ENCODE data around the gene EEFSEC. TPM values are rescaled to one million over a fixed set of nuclear protein-coding genes. Genes with fewer than 3 reads are reported as not detected.

EEFSEC gene
- total and polyA plus RNA-seq, 2 of the 8 experiments (the other 6 are each of a cell fraction or from before 2014, with no cell fraction given), result 13.1 to 19.8 TPM

GRCh38 chr3:128182656-128183055, 29.4 kb downstream of the EEFSEC start:
- Histone ChIP-seq H3K9me3 (ENCODE audit: insufficient read depth in 2 of 2, low read depth in 1 of 2, low read length in 1 of 2) (no peaks in the 10 kb centered on the region), H3K14ac (ENCODE audit: insufficient read length) (no peak overlapping the region), H3K9ac (replicated peaks in 1 of 4; ENCODE audit: extremely low read depth in 1 of 4, low read depth in 3 of 4, low read length in 3 of 4) (no peak overlapping the region), H3K4me3 (ENCODE audit: extremely low read depth in 1 of 4, insufficient read depth in 2 of 4, low read depth in 3 of 4, low read length in 4 of 4) (no peak overlapping the region), H3K23ac (ENCODE audit: insufficient read length) (no peak overlapping the region), H3K56ac (replicated peaks; ENCODE audit: insufficient read length, low read depth, low read length) (no peak overlapping the region), H2BK5ac (ENCODE audit: low read depth, low read length) (no peak overlapping the region), H3K27ac (ENCODE audit: low read depth, low read length) (no peak overlapping the region), H3K4me1 (replicated peaks in 1 of 4; ENCODE audit: control insufficient read depth in 3 of 4, insufficient read depth in 4 of 4, low read length in 3 of 4) (peaks cover 2 to 14% (median 5%) of the 10 kb centered on the region in 4 experiments; a peak in 5 of 7 replicates), H2AK5ac (ENCODE audit: low read depth, low read length) (no peak overlapping the region), H4K91ac (replicated peaks; ENCODE audit: insufficient read length, low read length) (no peak overlapping the region), H2BK20ac (ENCODE audit: low read length) (no peak overlapping the region), H2BK15ac (ENCODE audit: low read length) (no peak overlapping the region), H3K27me3 (replicated peaks in 1 of 4; ENCODE audit: control insufficient read depth in 3 of 4, extremely low read depth in 1 of 4, insufficient read depth in 3 of 4, low read length in 3 of 4) (no peaks in the 10 kb centered on the region), H2BK120ac (replicated peaks; ENCODE audit: low read depth, low read length) (no peak overlapping the region), H4K20me1 (replicated peaks in 1 of 2; ENCODE audit: control insufficient read depth in 1 of 2, insufficient read depth in 2 of 2, low read length in 2 of 2) (peaks cover 0 to 1% of the 10 kb centered on the region in 2 experiments), H2BK12ac (ENCODE audit: low read depth, low read length) (no peak overlapping the region), H3K4me2 (ENCODE audit: insufficient read depth in 1 of 2, low read depth in 2 of 2, low read length in 2 of 2) (no peak overlapping the region), H3K79me1 (ENCODE audit: low read depth, low read length) (no peaks in the 10 kb centered on the region), H3K23me2 (ENCODE audit: low read depth, low read length) (no peaks in the 10 kb centered on the region; the same call in 1 of the 2 replicates), H3K4ac (replicated peaks; ENCODE audit: insufficient read length, low read depth, low read length) (no peak overlapping the region), H3K18ac (ENCODE audit: extremely low read depth, low read length) (no peak overlapping the region), H3K79me2 (ENCODE audit: control insufficient read depth in 1 of 2, insufficient read depth in 2 of 2, low read length in 2 of 2) (no peaks in the 10 kb centered on the region; a peak in 1 of 4 replicates), H2AFZ (ENCODE audit: low read length) (no peak overlapping the region), H4K5ac (ENCODE audit: insufficient read length, low read depth, low read length) (no peak overlapping the region), H3K36me3 (ENCODE audit: control insufficient read depth in 2 of 4, insufficient read depth in 4 of 4, low read length in 3 of 4) (no peaks in the 10 kb centered on the region), H4K8ac (ENCODE audit: extremely low read depth, insufficient read depth, low read length) (no peak overlapping the region)
- no peak for DNase-seq (ENCODE audit: low read depth in 1 of 2, low spot score in 2 of 2)
- WGBS, 2 experiments (ENCODE audit: extremely low coverage in 1 of 2, insufficient coverage in 1 of 2, insufficient read length in 1 of 2, insufficient replicate concordance in 2 of 2, low coverage in 1 of 2, low lambda C conversion rate in 2 of 2, missing lambda C conversion rate in 1 of 2), result 100% methylated on average over 2 of the region's 6 CpGs; no CpG with 5 or more reads in 1 of the 2 experiments
- ChIA-PET POLR2A (ENCODE audit: partially characterized antibody) (no interaction called here), CTCF (ENCODE audit: partially characterized antibody) (interaction anchor here (0.6 to 0.7 kb wide), 2 partner anchors 8 to 317 kb away, joined by 3 read pairs; no protein-coding TSS in a partner anchor)
- FAIRE-seq, result no peak
- TF ChIP-seq KDM4A (IDR thresholded peaks at IDR 0.05; ENCODE audit: low read depth, low read length, severe bottlenecking) (no peak), SAP30 (IDR thresholded peaks at IDR 0.05; ENCODE audit: insufficient read depth, insufficient replicate concordance, low read length) (no peak), CTCF (IDR thresholded peaks at IDR 0.05; ENCODE audit: control extremely low read depth in 1 of 3, insufficient read depth in 1 of 3, low read depth in 1 of 3, low read length in 3 of 3) (no peak), RXRA (IDR thresholded peaks at IDR 0.05; ENCODE audit: insufficient read depth, low read depth, low read length) (no peak), TBP (IDR thresholded peaks at IDR 0.05; ENCODE audit: low read depth, low read length) (no peak), USF2 (IDR thresholded peaks at IDR 0.05; ENCODE audit: low read length) (no peak), GABPA (IDR thresholded peaks at IDR 0.05; ENCODE audit: borderline replicate concordance, insufficient read depth, low read length) (no peak), NANOG (IDR thresholded peaks at IDR 0.05; ENCODE audit: insufficient read depth, low read depth, low read length, poor library complexity, severe bottlenecking) (no peak), JUND (IDR thresholded peaks at IDR 0.05; ENCODE audit: low read length) (no peak), PHF8 (conservative IDR thresholded peaks at IDR 0.05; ENCODE audit: low read depth, low read length) (no peak)
